GM10248 (cell line): ENCODE data around the gene LIPA.

Source experiments
- CTCF ChIA-PET: fragments of 300-600 bp; sonication (Branson Sonifier 250); formaldehyde crosslinking; extraction: SDS; loops from one replicate; lab custom pipeline; 2021; ENCODE audit warnings: antibody characterized with exemption; lab: Yijun Ruan, JAX
- POLR2A ChIA-PET: fragments of 350-650 bp; sonication (Branson Sonifier 250); formaldehyde crosslinking; extraction: SDS; loops from one replicate; lab custom pipeline; 2020; ENCODE audit warnings: antibody characterized with exemption; lab: Yijun Ruan, JAX
- DNase-seq: peaks from one replicate; pipeline ENCODE4 v3.0.0; 2012; ENCODE audit errors: extremely low spot score
- CTCF ChIP-seq: IDR thresholded peaks from 2 replicates; pipeline ENCODE4 v1.5.1; 2012; ENCODE audit warnings: mild to moderate bottlenecking, low read depth; ENCODE audit errors: extremely low read depth, missing control alignments, control extremely low read depth

The LIPA gene

GRCh38 chr10:89280508-89280907 lies 28.9 kb upstream of the LIPA start:
- no peak for DNase-seq
- TF ChIP-seq CTCF: no peak
- ChIA-PET POLR2A (no interaction called here), CTCF (interaction anchor here (1.0 kb wide), 1 partner anchor 11 kb away, joined by 5 read pairs; no protein-coding TSS in a partner anchor)

GRCh38 chr10:89279421-89279869 lies 27.9 kb upstream of the LIPA start:
- ChIA-PET CTCF (no interaction called here), POLR2A (no interaction called here)
- no peak for DNase-seq
- TF ChIP-seq CTCF: no peak

- ChIA-PET POLR2A (no interaction called here), CTCF (no interaction called here)
- DNase-seq: no peak
- TF ChIP-seq CTCF: no peak
These were observed 27.4 kb upstream of the LIPA start for GRCh38 chr10:89278900-89279392.

- ChIA-PET POLR2A (interaction anchor here (0.6 kb wide), 1 partner anchor 114 kb away, joined by 11 read pairs; the partner anchor contains the start of gene IFIT1), CTCF (no interaction called here)
- TF ChIP-seq CTCF: no peak
- DNase-seq: no peak
These were observed 26.5 kb upstream of the LIPA start for GRCh38 chr10:89278034-89278535.

- CTCF ChIA-PET: interaction anchor here (0.9 to 2.4 kb wide), 4 partner anchors 42 to 284 kb away, joined by 3 to 7 read pairs (median 4); no protein-coding TSS in a partner anchor
- no peak for TF ChIP-seq CTCF
- no peak for DNase-seq
- POLR2A ChIA-PET: no interaction called here
These were observed 23.8 kb upstream of the LIPA start for GRCh38 chr10:89275383-89275782.

GRCh38 chr10:89274928-89275327 lies 23.4 kb upstream of the LIPA start:
- no peak for TF ChIP-seq CTCF
- ChIA-PET CTCF (interaction anchor here (1.1 to 2.4 kb wide), 3 partner anchors 43 to 127 kb away, joined by 3 to 7 read pairs (median 4); no protein-coding TSS in a partner anchor), POLR2A (no interaction called here)
- no peak for DNase-seq
